NB4 (cell line): Measurements from ENCODE around the gene FOXE3.
"Not testable (repeated sequence)": the region's sequence is repeated elsewhere in the genome, so short reads cannot be mapped to it uniquely, and the experiment has no call there.

Experiments used
- DNase-seq: peaks from one replicate; pipeline ENCODE4 v3.0.0; 2010; ENCODE audit warnings: low read depth
- H3K4me3 ChIP-seq: one replicate; pipeline ENCODE4 v1.5.1; 2011; ENCODE audit warnings: mild to moderate bottlenecking, low read depth, low read length, moderate library complexity
- MYC ChIP-seq: IDR thresholded peaks from 2 replicates; pipeline ENCODE4 v1.6.1; 2011; ENCODE audit warnings: low read depth, low read length
- POLR2A ChIP-seq: IDR thresholded peaks from 2 replicates; pipeline ENCODE4 v1.6.1; 2011; ENCODE audit warnings: mild to moderate bottlenecking; ENCODE audit not compliant: insufficient read length; ENCODE audit errors: extremely low read depth
- TF ChIP-seq, protein P1 (sequence below): IDR thresholded peaks from 2 replicates; pipeline ENCODE4 v1.6.1; 2011; ENCODE audit warnings: low read depth, low read length
- TF ChIP-seq, protein P2 (sequence below): IDR thresholded peaks from one replicate; pipeline ENCODE4 v1.5.1; 2012; ENCODE audit warnings: low read depth, low read length

Gene FOXE3

DNA sequence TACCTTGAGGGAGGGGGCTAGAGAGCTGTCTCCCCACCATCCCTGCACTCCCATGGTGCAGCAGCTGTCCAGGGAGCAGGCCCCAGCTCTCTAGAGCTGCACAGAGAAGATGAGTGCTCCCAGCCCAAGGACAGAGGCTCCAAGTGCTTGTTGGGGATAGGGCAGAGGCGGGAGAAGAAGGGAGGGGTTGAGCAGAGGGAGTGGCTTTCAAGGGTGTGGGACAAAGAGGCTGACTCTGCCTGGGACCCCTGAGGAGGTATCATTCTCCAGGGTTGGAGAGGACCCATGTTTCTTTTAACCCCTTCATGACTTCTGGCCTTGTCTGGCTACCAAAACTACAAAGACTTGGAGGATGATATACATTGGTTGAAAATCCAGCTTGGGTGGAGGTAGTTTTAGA lies 36.3 kb downstream of the FOXE3 start:
- no peak overlapping the region for H3K4me3 ChIP-seq
- TF ChIP-seq MYC (no peak), POLR2A (no peak)
- TF ChIP-seq, protein P1, sequence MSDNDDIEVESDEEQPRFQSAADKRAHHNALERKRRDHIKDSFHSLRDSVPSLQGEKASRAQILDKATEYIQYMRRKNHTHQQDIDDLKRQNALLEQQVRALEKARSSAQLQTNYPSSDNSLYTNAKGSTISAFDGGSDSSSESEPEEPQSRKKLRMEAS, result no peak
- TF ChIP-seq, protein P2, sequence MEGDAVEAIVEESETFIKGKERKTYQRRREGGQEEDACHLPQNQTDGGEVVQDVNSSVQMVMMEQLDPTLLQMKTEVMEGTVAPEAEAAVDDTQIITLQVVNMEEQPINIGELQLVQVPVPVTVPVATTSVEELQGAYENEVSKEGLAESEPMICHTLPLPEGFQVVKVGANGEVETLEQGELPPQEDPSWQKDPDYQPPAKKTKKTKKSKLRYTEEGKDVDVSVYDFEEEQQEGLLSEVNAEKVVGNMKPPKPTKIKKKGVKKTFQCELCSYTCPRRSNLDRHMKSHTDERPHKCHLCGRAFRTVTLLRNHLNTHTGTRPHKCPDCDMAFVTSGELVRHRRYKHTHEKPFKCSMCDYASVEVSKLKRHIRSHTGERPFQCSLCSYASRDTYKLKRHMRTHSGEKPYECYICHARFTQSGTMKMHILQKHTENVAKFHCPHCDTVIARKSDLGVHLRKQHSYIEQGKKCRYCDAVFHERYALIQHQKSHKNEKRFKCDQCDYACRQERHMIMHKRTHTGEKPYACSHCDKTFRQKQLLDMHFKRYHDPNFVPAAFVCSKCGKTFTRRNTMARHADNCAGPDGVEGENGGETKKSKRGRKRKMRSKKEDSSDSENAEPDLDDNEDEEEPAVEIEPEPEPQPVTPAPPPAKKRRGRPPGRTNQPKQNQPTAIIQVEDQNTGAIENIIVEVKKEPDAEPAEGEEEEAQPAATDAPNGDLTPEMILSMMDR, result no peak
- DNase-seq, result no peak

DNA sequence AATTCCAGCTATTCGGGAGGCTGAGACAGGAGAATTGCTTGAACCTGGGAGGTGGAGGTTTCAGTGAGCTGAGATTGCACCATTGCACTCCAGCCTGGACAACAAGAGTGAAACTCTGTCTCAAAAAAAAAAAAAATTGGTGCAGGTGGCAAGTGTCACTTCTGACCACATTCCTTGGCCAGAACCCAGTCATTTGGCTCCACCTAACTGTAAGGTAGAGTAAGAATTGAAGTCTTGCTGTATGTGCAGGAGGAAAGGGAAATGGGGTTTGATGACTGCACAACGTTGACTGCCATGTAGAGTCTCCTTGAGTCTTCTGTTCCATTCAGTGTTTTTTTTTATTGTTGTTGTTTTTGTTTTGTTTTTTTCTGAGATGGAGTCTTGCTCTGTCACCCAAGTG lies 37.8 kb downstream of the FOXE3 start:
- not testable (repeated sequence) for H3K4me3 ChIP-seq, DNase-seq

DNA sequence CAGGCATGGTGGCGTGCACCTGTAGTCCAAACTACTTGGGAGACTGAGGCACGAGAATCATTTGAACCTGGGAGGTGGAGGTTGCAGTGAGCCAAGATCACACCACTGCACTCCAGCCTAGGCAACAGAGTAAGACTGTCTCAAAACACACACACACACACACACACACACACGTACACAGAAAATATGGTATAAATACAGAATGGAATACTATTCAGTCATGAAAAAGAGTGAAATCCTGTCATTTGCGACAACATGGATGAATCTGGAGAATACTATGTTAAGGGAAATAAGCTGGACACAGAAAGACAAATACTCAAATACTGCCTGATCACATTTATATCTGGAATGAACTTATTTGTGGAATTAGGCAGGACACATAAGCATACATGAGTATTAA lies 40.2 kb downstream of the FOXE3 start:
- H3K4me3 ChIP-seq, result no peak overlapping the region
- no peak for DNase-seq
- TF ChIP-seq, protein P2, result no peak
- TF ChIP-seq MYC (no peak), POLR2A (no peak)
- TF ChIP-seq, protein P1, result no peak

DNA sequence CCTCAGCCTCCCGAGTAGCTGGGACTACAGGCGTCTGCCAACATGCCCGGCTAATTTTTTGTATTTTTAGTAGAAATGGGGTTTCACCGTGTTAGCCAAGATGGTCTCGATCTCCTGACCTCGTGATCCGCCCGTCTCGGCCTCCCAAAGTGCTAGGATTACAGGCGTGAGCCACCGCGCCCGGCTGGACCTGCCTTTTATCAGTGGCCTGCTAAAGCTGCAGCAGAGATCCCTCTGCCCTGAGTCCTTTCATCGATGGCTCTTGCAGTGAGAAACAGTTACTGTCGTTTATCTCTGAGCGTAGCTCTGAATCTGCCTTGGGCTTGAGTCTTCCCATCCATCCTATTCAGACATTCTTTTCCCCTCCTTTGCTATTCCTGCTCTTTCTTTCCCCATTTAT lies 41.5 kb downstream of the FOXE3 start:
- H3K4me3 ChIP-seq, DNase-seq: not testable (repeated sequence)

DNA sequence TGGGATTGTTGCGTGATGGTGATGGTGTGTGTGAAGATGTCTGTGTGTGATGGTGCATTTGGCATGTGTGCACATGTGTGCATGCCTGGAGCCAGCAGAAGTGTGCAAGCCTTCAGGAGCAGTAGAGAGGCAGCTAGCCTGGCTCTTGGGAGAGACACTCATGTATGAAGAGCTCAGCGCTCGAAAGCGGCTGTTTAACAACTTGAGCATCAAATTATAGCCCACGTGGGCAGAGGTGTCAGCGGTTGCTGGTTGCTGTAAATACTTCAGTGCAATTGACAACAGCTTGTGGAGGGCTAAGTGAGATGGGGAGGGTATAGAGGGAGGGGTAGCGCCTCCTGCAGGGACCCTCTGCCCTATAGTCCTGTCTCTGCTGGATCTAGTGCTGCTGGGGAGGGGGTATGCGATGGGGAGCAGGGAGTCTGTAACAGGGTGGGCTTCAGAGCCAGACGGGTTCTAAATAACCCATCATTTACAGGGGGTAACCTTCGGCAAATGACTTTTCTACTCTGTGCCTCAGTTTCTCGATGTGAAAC lies 43.2 kb downstream of the FOXE3 start:
- H3K4me3 ChIP-seq, result no peak overlapping the region
- DNase-seq, result no peak
- TF ChIP-seq, protein P2, result no peak
- TF ChIP-seq POLR2A, result no peak
- TF ChIP-seq MYC, result no peak
- TF ChIP-seq, protein P1, result no peak

DNA sequence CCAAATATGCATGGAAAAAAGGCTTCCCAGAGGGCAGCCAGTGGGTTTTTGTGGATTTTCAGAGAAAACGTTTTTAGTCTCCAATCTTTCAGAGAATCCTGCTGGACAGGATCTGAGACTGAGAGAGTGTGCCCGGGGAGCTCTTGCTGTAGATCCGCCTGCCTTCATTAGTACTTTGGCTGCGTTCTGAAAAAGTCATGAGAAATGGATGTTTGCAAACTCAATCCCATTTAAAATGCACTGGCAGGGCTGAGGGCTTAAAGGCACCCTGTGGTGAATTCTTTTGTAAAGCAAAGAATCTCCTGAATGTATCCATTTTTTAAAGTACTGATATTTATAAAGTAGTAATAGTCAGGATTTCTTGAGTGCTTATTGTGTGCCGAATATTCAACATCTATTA lies 44.0 kb downstream of the FOXE3 start:
- no peak for DNase-seq
- TF ChIP-seq, protein P2, result no peak
- TF ChIP-seq POLR2A, result no peak
- TF ChIP-seq, protein P1, result no peak
- no peak for TF ChIP-seq MYC
- H3K4me3 ChIP-seq, result no peak overlapping the region

DNA sequence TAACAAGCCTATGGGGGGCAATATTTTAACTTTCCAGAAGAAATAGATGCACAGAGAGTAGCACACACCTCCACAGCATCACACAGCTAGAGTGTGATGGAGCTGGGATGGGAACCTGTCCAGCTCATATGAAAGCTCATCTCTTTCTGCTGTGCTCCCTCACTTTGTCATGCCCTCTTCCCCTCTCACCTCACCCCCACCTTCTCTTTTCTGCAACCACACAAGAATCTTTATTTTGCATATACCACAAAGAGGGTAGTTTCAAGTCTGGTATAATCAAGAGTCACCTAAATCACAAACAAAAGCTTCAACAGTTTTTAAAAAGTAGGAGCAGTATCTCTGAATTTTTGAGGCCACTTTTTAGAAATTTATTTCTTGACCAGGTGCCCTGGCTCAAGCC lies 44.4 kb downstream of the FOXE3 start:
- DNase-seq, result no peak
- TF ChIP-seq MYC, result no peak
- TF ChIP-seq POLR2A, result no peak
- TF ChIP-seq, protein P1, result no peak
- TF ChIP-seq, protein P2, result no peak
- H3K4me3 ChIP-seq, result no peak overlapping the region
